OCI-LY3 (cell line): ENCODE data around the gene ANO6.

ENCODE experiments used
- H2AFZ ChIP-seq: fragments of 200-600, 300-600 bp; shearing (Covaris generic); 2 replicates; pipeline ENCODE4 v1.6.0; 2014; ENCODE audit warnings: antibody characterized with exemption, low read depth, low read length
- H3K27ac ChIP-seq: fragments of 200-600, 300-600 bp; sonication (generic); 2 replicates; pipeline ENCODE4 v1.5.1; 2014; ENCODE audit warnings: mild to moderate bottlenecking, low read length, moderate library complexity, mixed read lengths
- H3K27me3 ChIP-seq: fragments of 200-600, 300-600 bp; sonication (generic); 2 replicates; pipeline ENCODE4 v1.6.1; 2014; ENCODE audit warnings: low read depth, low read length, mixed read lengths
- H3K36me3 ChIP-seq: fragments of 200-600, 300-600 bp; sonication (generic); replicated peaks from 2 replicates; pipeline ENCODE3; 2014; ENCODE audit warnings: low read depth, low read length, mixed read lengths
- H3K4me1 ChIP-seq: fragments of 300-600, 200-600 bp; sonication (generic); 2 replicates; pipeline ENCODE4 v1.6.1; 2014; ENCODE audit warnings: low read length, mixed read lengths
- H3K4me2 ChIP-seq: fragments of 200-600, 300-600 bp; sonication (generic); 2 replicates; pipeline ENCODE4 v1.6.1; 2014; ENCODE audit warnings: low read length, mixed read lengths
- H3K4me3 ChIP-seq: fragments of 300-600, 200-600 bp; sonication (generic); 2 replicates; pipeline ENCODE4 v1.5.1; 2014; ENCODE audit warnings: antibody characterized with exemption, mild to moderate bottlenecking, low read length, moderate library complexity
- H3K79me2 ChIP-seq: fragments of 300-600, 200-600 bp; shearing (Covaris generic); 2 replicates; pipeline ENCODE4 v1.6.1; 2014; ENCODE audit warnings: mild to moderate bottlenecking, low read length, mixed read lengths
- H3K9ac ChIP-seq: fragments of 300-600, 200-600 bp; shearing (Covaris generic); 2 replicates; pipeline ENCODE4 v1.6.0; 2014; ENCODE audit warnings: mild to moderate bottlenecking, low read length, moderate library complexity
- H3K9me3 ChIP-seq: fragments of 200-600, 300-600 bp; shearing (Covaris generic); 2 replicates; pipeline ENCODE4 v1.6.1; 2014; ENCODE audit warnings: low read length, mixed read lengths; ENCODE audit not compliant: insufficient read depth
- H4K20me1 ChIP-seq: fragments of 200-600, 300-600 bp; sonication (generic); 2 replicates; pipeline ENCODE4 v1.6.1; 2016; ENCODE audit warnings: low read length, mixed read lengths; ENCODE audit not compliant: insufficient read depth
- CTCF ChIP-seq: fragments of 200-600, 300-600 bp; sonication (generic); IDR thresholded peaks from 2 replicates; pipeline ENCODE4 v1.5.1; 2014; ENCODE audit warnings: antibody characterized with exemption, low read length, low read depth
- EZH2phosphoT487 ChIP-seq: fragments of 200-600 bp; shearing (Covaris generic); IDR thresholded peaks from 2 replicates; pipeline ENCODE4 v1.6.1; 2018; ENCODE audit warnings: antibody characterized with exemption, mixed run types, low read depth

ANO6 gene

GRCh38 chr12:45357539-45358417, 141.9 kb downstream of the ANO6 start:
- Histone ChIP-seq H3K4me3 (no peak overlapping the region), H3K9ac (no peak overlapping the region), H3K79me2 (no peaks in the 10 kb centered on the region), H3K27me3 (no peaks in the 10 kb centered on the region), H3K36me3 (no peaks in the 10 kb centered on the region), H2AFZ (no peak overlapping the region), H4K20me1 (no peaks in the 10 kb centered on the region), H3K27ac (no peak overlapping the region), H3K9me3 (peaks cover 4% of the 10 kb centered on the region; the same call in 1 of the 2 replicates), H3K4me2 (no peak overlapping the region), H3K4me1 (no peaks in the 10 kb centered on the region)
- TF ChIP-seq EZH2phosphoT487, result no peak
- no peak for TF ChIP-seq CTCF

GRCh38 chr12:45362291-45362690, 146.4 kb downstream of the ANO6 start:
- Histone ChIP-seq H4K20me1 (no peaks in the 10 kb centered on the region), H3K79me2 (no peaks in the 10 kb centered on the region), H3K4me3 (no peak overlapping the region), H3K4me1 (no peaks in the 10 kb centered on the region), H3K36me3 (peaks cover 4% of the 10 kb centered on the region), H3K27ac (no peak overlapping the region), H3K4me2 (no peak overlapping the region), H2AFZ (no peak overlapping the region), H3K27me3 (no peaks in the 10 kb centered on the region), H3K9me3 (peaks cover 13% of the 10 kb centered on the region), H3K9ac (no peak overlapping the region)
- TF ChIP-seq CTCF, result no peak
- TF ChIP-seq EZH2phosphoT487, result no peak

- Histone ChIP-seq H4K20me1 (no peaks in the 10 kb centered on the region), H3K79me2 (no peaks in the 10 kb centered on the region), H3K27me3 (no peaks in the 10 kb centered on the region), H3K4me2 (no peak overlapping the region), H3K4me1 (no peaks in the 10 kb centered on the region), H3K9me3 (peaks cover 13% of the 10 kb centered on the region), H2AFZ (no peak overlapping the region), H3K4me3 (no peak overlapping the region), H3K9ac (no peak overlapping the region), H3K36me3 (peaks cover 4% of the 10 kb centered on the region), H3K27ac (no peak overlapping the region)
- TF ChIP-seq EZH2phosphoT487 (no peak), CTCF (no peak)
Measured at GRCh38 chr12:45363903-45364302, 148.0 kb downstream of the ANO6 start.

GRCh38 chr12:45368841-45369489, 153.1 kb downstream of the ANO6 start:
- Histone ChIP-seq H4K20me1 (no peaks in the 10 kb centered on the region), H3K27me3 (no peaks in the 10 kb centered on the region), H2AFZ (no peak overlapping the region), H3K9me3 (peaks cover 6% of the 10 kb centered on the region), H3K27ac (no peak overlapping the region), H3K36me3 (peaks cover 2% of the 10 kb centered on the region), H3K4me1 (no peaks in the 10 kb centered on the region), H3K4me3 (no peak overlapping the region), H3K9ac (no peak overlapping the region), H3K4me2 (no peak overlapping the region), H3K79me2 (no peaks in the 10 kb centered on the region)
- TF ChIP-seq EZH2phosphoT487 (no peak), CTCF (no peak)
